ENCODE measurements around the gene KLHL2. TPM values are rescaled to one million over a fixed set of nuclear protein-coding genes. Genes with fewer than 3 reads are reported as not detected.
"Not testable (repeated sequence)": the region's sequence is repeated elsewhere in the genome, so short reads cannot be mapped to it uniquely, and the experiment has no call there.

The KLHL2 gene
- total RNA-seq, 2 donors from 2014 or later: 25.4 to 27.3 TPM

DNA sequence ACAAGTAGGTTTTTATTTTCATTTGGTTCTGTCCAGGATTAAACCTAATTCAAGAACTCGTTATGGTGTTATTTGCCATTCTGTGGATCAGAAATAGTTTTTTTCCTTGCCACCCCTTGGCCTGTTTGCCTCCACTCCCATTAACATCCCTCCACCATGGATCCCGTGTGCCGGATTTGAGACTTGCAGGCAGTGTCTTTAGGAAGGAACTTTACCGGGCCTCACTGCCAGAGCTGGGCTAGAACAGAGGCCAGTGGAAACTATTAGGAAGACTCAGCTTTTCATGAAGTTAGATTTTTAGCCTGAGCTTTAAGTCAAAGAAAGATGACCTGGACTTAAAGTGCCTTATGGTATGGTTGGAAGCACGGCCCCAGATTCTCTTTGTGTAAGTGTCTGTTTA, 2.4 kb downstream of the KLHL2 start:
- H3K4me1 Mint-ChIP-seq: peaks cover 47% of the 10 kb centered on the region

DNA sequence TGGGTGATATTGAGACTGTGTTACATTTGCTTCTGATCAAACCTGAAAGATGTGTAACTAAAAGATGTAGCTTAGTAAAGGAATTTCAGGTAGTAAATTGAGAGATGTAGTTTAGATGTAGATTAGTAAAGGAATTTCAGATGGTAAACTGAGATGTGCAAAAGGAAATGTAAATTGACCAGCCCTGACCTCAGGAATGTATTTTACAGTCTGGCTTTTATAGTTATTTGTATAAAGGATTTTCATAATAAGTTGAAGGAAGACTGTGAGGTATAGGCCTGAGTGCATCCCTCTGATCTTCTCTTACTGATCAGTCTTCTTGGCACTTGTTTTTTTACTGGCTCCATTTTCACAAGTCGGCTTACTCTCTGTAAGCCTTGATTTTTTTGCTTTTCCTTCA, 3.2 kb downstream of the KLHL2 start:
- H3K4me3 Mint-ChIP-seq: peak overlapping the region; percentile 38
- H3K36me3 Mint-ChIP-seq (ENCODE audit: low read depth): no peaks in the 10 kb centered on the region
- no peak for ATAC-seq (replicated peaks)
- H3K27ac Mint-ChIP-seq: peak overlapping the region; percentile 11
- H3K4me1 Mint-ChIP-seq: peaks cover 46% of the 10 kb centered on the region
- H3K9me3 Mint-ChIP-seq: no peaks in the 10 kb centered on the region
- H3K27me3 Mint-ChIP-seq: no peaks in the 10 kb centered on the region

More for the DNA sequence above, 2.4 kb downstream of the KLHL2 start:
- Mint-ChIP-seq H3K9me3 (no peaks in the 10 kb centered on the region), H3K36me3 (ENCODE audit: low read depth) (no peaks in the 10 kb centered on the region), H3K27ac (peak overlapping the region; percentile 11), H3K4me3 (peak overlapping the region; percentile 38), H3K27me3 (no peaks in the 10 kb centered on the region)
- ATAC-seq (replicated peaks): no peak

DNA sequence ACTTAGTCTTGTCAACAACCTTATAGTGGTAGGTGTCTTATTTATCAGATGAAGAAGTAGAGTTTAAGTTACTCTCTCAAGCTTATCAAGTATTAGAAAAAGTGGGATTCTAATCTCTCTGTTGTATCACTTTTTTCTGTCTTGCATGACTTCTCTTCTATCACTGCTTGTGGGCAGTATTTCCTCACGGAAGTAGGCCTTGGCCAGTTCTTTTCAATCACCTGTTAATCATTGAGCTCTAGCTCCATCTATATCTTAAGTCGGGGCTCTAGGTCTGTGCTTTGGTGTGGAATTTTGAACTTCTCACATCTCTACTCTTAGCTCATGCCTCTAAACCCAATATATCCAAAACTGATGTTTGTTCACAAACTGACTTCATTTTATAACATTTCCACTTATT, 5.3 kb downstream of the KLHL2 start:
- not testable (repeated sequence) for H3K36me3 Mint-ChIP-seq (ENCODE audit: low read depth); H3K27me3 Mint-ChIP-seq; ATAC-seq (replicated peaks); H3K4me3 Mint-ChIP-seq; H3K9me3 Mint-ChIP-seq
- peaks cover 46% of the 10 kb centered on the region for H3K4me1 Mint-ChIP-seq
- H3K27ac Mint-ChIP-seq: peak overlapping the region; percentile 1

DNA sequence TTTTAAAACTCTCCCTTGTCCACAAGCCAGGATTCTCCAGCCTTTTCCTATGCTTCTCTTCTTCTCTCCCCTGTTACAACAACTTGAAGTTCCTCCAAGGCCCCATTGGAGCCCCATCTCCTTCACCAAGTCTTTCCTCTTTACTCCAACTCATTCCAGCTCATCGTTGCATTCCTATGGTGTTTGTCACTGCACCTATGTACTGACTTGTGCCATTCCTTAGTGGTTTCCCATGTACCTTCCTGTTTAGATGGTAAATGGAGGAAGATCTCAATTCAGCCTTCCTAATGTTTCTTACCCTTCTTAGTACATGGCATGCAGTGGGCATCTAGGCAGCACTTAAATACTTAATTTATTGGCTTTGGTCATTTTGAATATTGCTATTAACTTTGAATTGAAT, 6.0 kb downstream of the KLHL2 start:
- H3K4me1 Mint-ChIP-seq: peaks cover 53% of the 10 kb centered on the region
- H3K27ac Mint-ChIP-seq: peak overlapping the region; percentile 1
- not testable (repeated sequence) for H3K27me3 Mint-ChIP-seq; H3K36me3 Mint-ChIP-seq (ENCODE audit: low read depth); H3K9me3 Mint-ChIP-seq; ATAC-seq (replicated peaks); H3K4me3 Mint-ChIP-seq

- not testable (repeated sequence) for ATAC-seq (replicated peaks); H3K9me3 Mint-ChIP-seq; H3K27me3 Mint-ChIP-seq; H3K27ac Mint-ChIP-seq; H3K4me3 Mint-ChIP-seq
- Mint-ChIP-seq H3K36me3 (ENCODE audit: low read depth) (peaks cover 12% of the 10 kb centered on the region), H3K4me1 (peaks cover 52% of the 10 kb centered on the region)
Observed at GRCh38 chr4:165213991-165214709, 6.8 kb downstream of the KLHL2 start.

- ATAC-seq (replicated peaks): peak; percentile 92
- peaks cover 48% of the 10 kb centered on the region for H3K4me1 Mint-ChIP-seq
- not testable (repeated sequence) for H3K27me3 Mint-ChIP-seq, H3K9me3 Mint-ChIP-seq
- peak overlapping the region; percentile 92 for H3K27ac Mint-ChIP-seq
- peak overlapping the region; percentile 65 for H3K4me3 Mint-ChIP-seq
- H3K36me3 Mint-ChIP-seq (ENCODE audit: low read depth): peaks cover 21% of the 10 kb centered on the region
Observed at GRCh38 chr4:165215034-165215751, 7.8 kb downstream of the KLHL2 start.

- Mint-ChIP-seq H3K4me3 (peak overlapping the region; percentile 65), H3K36me3 (ENCODE audit: low read depth) (peaks cover 26% of the 10 kb centered on the region), H3K27ac (peak overlapping the region; percentile 92), H3K4me1 (peaks cover 40% of the 10 kb centered on the region)
- H3K27me3 Mint-ChIP-seq, H3K9me3 Mint-ChIP-seq: not testable (repeated sequence)
- ATAC-seq (replicated peaks): peak; percentile 59
Observed at GRCh38 chr4:165215761-165216487, 8.6 kb downstream of the KLHL2 start.

- no peaks in the 10 kb centered on the region for H3K27me3 Mint-ChIP-seq
- H3K27ac Mint-ChIP-seq: no peak overlapping the region
- H3K36me3 Mint-ChIP-seq (ENCODE audit: low read depth): peaks cover 39% of the 10 kb centered on the region
- no peak overlapping the region for H3K4me3 Mint-ChIP-seq
- H3K9me3 Mint-ChIP-seq: no peaks in the 10 kb centered on the region
- H3K4me1 Mint-ChIP-seq: peaks cover 40% of the 10 kb centered on the region
- no peak for ATAC-seq (replicated peaks)
Observed at GRCh38 chr4:165217325-165217724, 10.0 kb downstream of the KLHL2 start.

- H3K4me1 Mint-ChIP-seq: peaks cover 30% of the 10 kb centered on the region
- H3K27me3 Mint-ChIP-seq; H3K4me3 Mint-ChIP-seq; ATAC-seq (replicated peaks); H3K9me3 Mint-ChIP-seq: not testable (repeated sequence)
- H3K27ac Mint-ChIP-seq: peak overlapping the region; percentile 64
- peaks cover 60% of the 10 kb centered on the region for H3K36me3 Mint-ChIP-seq (ENCODE audit: low read depth)
Observed at GRCh38 chr4:165221306-165221705, 13.9 kb downstream of the KLHL2 start.

GRCh38 chr4:165221993-165222650, 14.8 kb downstream of the KLHL2 start:
- H3K27ac Mint-ChIP-seq: peak overlapping the region; percentile 64

GRCh38 chr4:165222651-165222994, 15.3 kb downstream of the KLHL2 start:
- Mint-ChIP-seq H3K27me3 (no peaks in the 10 kb centered on the region), H3K4me1 (peaks cover 24% of the 10 kb centered on the region), H3K4me3 (peak overlapping the region; percentile 28), H3K9me3 (no peaks in the 10 kb centered on the region), H3K27ac (peak overlapping the region; percentile 64), H3K36me3 (ENCODE audit: low read depth) (peaks cover 64% of the 10 kb centered on the region)
- ATAC-seq (replicated peaks): no peak

More at GRCh38 chr4:165221993-165222650, 14.8 kb downstream of the KLHL2 start:
- not testable (repeated sequence) for H3K9me3 Mint-ChIP-seq; H3K27me3 Mint-ChIP-seq; ATAC-seq (replicated peaks)
- peaks cover 28% of the 10 kb centered on the region for H3K4me1 Mint-ChIP-seq
- H3K36me3 Mint-ChIP-seq (ENCODE audit: low read depth): peaks cover 60% of the 10 kb centered on the region
- H3K4me3 Mint-ChIP-seq: peak overlapping the region; percentile 28

- not testable (repeated sequence) for H3K27ac Mint-ChIP-seq; H3K4me1 Mint-ChIP-seq; H3K27me3 Mint-ChIP-seq; ATAC-seq (replicated peaks); H3K4me3 Mint-ChIP-seq; H3K9me3 Mint-ChIP-seq
- H3K36me3 Mint-ChIP-seq (ENCODE audit: low read depth): peaks cover 71% of the 10 kb centered on the region
Observed at GRCh38 chr4:165227401-165227800, 20.0 kb downstream of the KLHL2 start.

GRCh38 chr4:165229490-165230200, 22.3 kb downstream of the KLHL2 start:
- H3K4me1 Mint-ChIP-seq; ATAC-seq (replicated peaks); H3K27me3 Mint-ChIP-seq; H3K4me3 Mint-ChIP-seq; H3K27ac Mint-ChIP-seq; H3K9me3 Mint-ChIP-seq: not testable (repeated sequence)
- H3K36me3 Mint-ChIP-seq (ENCODE audit: low read depth): peaks cover 74% of the 10 kb centered on the region

Data from activated T-helper 17 cell treated with anti-CD3 and anti-CD28 coated beads, Interleukin-2, amount 50 U/mL, for 72 hours (primary cell).